ENCODE measurements around the gene KDM5B. TPM values are rescaled to one million over a fixed set of nuclear protein-coding genes. Genes with fewer than 3 reads are reported as not detected.
"Not testable (repeated sequence)": the region's sequence is repeated elsewhere in the genome, so short reads cannot be mapped to it uniquely, and the experiment has no call there.

The KDM5B gene
- total RNA-seq, result 76.6 and 183 TPM in 2 replicates

DNA sequence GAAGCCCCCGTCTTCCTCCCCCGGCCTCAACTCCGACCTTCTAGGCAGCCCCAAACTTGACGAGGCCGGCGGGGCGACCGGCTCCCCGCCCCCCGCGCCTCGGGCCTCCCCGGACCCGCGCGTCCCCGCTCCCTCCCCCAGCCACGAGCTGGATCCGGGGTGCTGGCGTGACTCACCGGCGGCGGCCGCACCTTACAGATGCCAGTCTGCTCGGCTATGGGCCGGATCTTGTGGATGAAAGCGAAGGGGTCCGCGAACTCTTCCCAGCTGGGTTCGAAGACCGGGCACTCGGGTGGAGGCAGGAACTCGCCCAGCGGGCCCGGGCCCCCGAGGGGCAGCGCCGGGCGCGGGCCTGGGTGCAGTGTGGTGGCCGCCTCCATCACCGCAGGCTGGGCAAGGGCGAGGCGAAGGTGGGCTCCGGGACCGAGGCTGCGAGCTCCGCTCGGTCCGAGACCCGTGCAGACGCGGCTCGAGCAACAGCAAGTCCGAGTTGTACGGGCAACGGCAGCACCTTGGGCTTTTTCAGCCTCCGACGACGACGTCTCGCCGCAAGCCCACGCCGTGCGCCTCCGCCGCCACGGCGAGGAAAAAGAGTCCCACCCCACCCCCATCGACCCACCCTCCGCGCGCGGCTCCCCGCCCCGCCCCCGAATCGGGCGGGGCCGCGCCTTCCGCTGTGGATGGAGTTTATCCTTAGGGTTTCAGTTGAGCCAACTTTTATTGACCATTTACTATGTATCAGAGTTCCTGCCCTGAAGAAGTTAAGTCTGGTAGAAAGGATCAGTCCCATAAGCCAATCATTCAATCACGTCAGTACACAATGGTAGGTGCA, at the start of gene KDM5B:
Gene KDM5B, minus strand, starts transcription at position 496 of the 832 bp plus-strand sequence. Its CDS starts 116 bp downstream, at position 380.
- DNase-seq (ENCODE audit: low read depth), result peak; percentile 37

DNA sequence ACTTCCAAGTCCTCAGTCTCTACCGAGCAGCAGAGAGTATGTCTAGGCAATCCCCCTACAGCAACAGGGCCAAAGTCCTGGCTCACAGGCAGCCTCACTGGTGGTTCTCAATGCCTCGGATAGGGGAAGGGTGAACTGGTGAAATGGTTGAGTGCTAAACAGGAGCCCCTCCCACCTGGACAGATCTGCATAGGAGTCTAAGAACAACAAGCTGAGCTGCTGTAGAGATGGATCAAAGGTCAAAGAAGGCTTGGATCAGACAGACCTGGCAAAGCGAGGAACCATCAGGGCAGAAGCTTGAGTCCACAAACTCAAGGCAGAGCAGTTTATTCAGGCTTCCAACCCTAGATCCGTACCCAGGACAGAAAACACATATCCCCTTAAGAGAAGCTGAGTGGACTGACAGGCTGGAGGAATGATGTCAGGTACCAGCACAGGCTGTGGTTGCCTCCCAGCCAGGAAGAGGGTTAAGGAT, 49.0 kb upstream of the KDM5B start:
- DNase-seq (ENCODE audit: low read depth), result no peak

DNA sequence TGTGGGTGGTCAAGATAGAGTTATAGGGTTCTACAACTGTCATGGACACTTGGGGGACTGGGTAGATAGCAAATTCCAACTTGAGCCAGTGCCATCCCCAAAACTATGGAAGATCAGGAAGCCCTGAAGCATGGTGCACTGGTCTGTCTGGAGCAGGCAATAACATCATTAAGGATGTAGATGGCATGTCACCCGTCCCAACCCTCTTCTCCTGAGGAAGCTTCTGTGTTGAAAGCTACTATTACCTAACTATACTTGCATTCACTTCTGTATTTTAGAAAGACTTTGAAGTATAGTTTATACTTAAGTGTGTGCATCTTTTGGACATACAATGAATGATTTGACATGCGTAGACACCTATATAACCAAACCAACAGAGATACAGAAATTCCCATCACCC, 47.8 kb upstream of the KDM5B start:
- no peak for DNase-seq (ENCODE audit: low read depth)

DNA sequence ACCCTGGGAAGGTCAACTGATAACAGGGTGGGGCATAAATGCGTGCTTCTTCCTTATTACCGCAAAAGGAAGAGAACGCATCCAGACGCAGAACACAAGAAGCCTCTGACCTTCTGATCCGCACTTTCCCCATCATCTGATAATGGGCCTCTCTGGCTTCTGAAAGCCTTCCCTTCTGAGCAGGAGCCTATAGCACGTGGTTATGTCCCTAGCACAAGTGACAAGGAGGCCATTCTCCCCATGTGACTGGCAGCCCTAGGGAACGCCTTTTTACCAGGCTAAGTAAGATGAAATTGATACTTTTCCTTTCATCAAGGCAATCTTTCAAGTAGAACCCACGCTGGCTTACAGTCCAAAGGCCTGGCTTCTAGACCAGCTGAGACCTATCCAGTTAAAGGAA, 46.6 kb upstream of the KDM5B start:
- no peak for DNase-seq (ENCODE audit: low read depth)

DNA sequence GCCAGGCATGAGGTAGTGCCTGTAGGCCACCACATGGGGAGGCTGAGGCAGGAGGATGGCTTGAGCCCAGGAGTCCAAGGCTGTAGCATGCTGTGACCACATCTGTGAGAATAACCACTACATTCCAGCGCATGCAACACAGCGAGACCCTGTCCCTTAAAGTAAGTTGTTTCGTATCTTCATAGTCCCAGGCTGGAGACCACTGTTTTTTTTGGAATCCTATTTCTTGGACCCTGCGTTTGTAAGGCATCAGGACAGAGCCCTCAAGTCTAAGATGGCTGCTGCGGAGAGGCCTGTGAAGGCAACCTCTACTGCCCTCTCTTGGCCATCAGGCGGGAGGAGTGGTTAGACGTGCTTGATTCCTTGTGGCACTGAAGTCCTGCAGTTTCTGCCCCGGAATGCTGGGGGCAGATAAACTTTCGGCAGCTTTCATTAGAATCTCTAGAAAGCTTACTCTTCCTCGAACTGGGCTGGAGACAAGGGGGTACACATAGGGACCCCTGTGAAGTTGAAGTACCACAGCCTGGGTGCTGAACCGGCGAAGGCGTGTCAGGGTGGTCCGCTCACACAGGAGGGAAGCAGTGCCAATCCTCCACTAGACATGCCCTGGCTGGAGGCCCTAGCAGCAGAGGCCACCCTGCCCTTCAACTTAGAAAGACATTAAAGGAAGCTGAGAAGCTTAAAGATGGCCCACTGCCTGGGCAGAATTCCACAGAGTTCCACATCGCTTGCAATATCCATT, 44.1 kb upstream of the KDM5B start:
- DNase-seq (ENCODE audit: low read depth), result peak; percentile 44

DNA sequence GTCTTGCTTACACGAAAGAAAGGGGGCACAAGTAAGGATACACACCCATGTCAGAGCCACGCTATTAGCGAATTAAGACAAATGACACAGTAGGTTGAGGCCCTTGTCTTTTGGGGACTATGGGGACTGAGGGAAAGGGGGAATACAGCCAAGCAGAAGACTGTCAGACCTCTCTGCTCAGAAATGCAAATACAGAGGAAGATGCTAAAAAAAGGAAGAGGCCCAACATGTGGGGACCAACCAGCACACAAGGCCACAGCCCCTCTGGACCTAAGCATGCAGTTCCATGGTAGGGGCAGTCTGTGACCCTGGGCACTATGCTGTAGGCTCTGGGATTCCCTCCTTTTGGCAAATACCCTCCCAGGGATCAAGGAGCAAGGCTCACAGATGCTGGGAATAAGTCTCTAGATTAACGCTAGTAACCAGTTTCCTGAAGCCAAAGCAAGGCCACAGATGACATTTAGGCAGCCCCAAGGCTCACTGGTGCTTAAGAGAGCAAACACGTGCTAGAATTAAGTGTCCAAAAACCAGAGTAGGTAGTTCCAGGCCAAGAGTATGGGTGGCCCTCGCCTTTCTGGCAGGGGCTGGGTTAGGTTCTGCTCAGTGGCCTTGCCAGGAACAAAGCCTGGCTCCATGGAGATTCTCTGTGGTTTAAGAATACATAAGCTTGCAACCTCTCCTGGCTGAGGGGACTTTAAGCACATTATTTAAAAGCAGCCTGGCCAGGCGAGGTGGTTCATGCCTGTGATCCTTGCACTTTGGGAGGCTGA, 42.6 kb upstream of the KDM5B start:
- no peak for DNase-seq (ENCODE audit: low read depth)

DNA sequence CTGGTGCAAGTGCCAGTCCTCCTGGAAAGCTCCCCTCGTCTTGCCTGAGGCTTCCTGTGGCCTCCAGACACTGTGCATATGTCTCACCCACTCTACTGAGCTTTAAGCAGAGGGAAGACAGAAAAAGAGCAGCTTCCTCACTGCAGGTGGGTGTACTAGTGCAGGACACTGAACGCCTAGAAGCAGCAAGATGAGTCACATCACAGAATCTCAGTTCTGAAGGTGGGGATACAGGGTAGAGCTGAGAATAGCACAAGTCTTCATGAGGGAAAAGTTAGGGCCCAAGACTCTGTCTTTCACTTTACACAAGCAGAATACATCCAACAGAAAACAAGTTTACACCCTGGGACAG, 39.9 kb upstream of the KDM5B start:
- DNase-seq (ENCODE audit: low read depth), result no peak

DNA sequence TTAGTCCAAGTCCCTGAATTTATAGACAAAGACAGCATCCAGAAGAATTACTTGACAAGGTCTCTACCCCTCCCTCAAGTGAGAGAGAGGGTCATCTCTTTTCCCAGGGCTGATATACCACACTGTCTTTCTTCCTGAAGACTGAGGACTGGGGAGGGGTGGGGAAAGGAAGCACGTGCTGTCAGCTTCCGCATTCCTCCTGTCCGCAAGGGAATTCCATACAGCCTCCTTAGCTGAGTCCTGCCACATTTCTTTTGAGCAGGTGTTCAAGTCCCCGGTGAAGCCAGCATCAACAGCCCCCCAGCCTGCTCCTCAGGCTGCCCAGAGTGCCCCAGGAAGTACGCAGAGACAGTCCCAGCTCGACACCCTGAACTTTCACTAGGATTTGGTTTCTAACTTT, 36.7 kb upstream of the KDM5B start:
- DNase-seq (ENCODE audit: low read depth), result no peak

DNA sequence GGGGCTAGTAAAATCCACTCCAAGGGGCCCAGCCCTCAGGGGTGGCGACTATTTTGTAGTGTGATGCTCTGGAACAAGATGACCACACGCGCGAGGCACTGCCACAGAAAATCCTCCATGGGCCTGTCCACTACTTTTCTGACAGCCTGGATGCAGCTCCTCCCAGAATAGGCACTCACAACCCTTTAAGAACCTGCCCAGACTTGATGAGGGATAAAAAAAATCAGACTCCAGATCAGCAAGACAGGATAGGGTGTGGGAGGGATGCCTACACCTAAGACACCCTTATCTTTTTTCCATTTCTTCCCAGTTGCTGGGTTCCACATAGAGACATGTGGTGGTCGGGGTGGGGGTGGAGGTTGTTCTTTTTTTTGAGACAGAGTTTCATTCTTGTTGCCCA, 36.0 kb upstream of the KDM5B start:
- DNase-seq (ENCODE audit: low read depth), result no peak

DNA sequence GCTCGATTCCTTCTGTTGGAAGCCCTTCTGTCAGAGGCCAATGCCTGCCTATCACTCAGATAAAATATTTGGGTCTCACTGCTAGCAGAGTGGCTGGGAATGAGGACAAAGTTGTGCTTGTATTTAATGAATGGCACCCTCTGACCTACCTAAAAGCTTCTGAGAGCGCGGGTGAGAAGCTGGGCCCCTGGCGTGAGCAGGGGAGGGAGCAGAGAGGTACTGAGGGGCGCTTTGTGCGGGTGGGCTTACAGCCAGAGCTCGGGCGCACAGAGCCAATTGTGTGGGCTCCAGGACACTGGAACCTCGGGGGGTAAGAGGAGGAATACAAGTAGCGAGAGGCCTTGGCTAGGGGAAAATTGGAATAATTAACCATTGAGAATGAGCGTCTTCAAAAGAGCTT, 34.9 kb upstream of the KDM5B start:
- no peak for DNase-seq (ENCODE audit: low read depth)

DNA sequence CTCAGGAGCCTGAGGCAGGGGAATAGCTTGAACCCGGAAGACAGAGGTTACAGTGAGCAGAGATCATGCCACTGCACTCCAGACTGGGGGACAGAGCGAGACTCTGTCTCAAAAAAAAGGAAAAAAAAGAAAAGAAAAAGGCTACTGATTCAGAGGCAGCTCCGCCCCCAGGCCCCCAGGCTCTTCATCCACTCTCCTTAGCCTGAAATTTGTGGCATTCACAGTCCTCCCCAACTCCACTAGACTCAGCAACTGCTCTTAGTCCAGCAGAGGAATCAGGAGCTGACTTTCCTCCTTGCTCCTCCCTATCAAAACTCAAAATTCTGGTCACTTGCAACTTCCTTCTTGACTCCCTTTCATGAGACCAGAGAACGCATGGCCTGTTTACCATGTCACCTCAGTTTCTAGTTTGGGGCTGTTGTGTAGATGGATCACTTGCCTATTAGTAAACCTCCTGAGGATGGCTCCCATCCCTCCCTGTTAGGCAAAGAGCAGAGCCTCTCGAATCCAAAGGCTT, 29.6 kb upstream of the KDM5B start:
- DNase-seq (ENCODE audit: low read depth), result no peak

DNA sequence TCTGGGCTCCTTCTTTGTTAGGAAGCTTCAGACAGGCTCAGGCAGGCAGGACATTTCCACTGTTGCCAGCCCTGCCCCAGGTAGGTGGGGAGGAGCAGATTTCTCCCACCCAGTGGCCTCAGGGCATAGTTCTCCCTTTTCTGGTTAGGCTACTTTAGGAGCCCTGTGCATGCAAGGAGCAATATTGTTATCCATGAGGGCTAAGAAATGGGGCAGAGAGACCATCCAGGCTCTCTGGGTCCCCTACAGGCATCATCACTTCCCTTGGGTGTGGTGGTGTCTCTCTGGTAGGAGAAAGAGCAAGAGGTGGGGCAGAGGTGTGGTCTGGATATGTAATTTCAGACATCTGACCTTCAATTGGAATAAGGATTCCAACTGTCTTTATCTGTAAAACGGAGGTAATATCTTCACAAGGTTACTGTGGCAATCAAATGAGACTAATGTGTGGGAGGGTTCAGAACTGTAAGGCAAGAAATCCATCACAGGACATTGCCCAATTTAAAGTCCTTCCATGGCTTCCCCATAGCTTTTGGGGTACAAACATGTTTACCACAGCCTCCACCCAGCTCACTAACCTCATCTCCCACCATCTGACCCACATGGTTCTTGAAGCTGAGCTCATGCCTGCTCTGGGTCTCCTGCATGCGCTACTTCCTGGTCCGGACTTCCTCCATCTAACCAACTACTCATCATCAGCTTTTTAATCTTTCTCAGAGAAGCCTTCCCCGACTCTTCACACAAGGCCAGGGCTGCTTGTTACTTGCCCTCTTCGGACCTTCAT, 28.6 kb upstream of the KDM5B start:
- DNase-seq (ENCODE audit: low read depth), result no peak

DNA sequence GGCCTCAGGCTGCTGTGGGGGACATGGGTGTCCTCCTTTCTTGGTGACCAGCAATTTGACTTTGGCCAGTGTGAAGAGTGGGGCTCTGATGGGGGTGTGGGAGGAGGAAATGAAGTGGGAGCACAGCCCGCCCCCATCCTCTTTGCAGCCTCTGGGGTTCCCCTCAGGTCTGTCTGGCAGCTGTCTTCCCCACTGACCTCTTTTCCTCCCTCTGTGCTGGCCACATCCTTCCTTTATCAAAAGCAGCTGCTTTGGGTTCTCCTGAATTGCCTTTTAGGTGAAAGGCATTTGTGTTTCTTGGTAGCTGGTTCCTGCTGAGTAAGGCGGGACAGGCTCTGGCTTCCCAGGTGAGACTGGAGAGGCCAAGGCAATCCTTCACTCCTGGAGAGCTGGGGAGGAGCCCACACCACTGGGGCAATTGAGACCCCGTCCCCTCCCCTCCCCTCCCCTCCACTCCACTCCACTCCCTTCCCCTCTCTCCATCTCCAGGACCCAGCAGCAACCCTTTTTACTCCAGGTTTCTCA, 27.4 kb upstream of the KDM5B start:
- DNase-seq (ENCODE audit: low read depth), result no peak

DNA sequence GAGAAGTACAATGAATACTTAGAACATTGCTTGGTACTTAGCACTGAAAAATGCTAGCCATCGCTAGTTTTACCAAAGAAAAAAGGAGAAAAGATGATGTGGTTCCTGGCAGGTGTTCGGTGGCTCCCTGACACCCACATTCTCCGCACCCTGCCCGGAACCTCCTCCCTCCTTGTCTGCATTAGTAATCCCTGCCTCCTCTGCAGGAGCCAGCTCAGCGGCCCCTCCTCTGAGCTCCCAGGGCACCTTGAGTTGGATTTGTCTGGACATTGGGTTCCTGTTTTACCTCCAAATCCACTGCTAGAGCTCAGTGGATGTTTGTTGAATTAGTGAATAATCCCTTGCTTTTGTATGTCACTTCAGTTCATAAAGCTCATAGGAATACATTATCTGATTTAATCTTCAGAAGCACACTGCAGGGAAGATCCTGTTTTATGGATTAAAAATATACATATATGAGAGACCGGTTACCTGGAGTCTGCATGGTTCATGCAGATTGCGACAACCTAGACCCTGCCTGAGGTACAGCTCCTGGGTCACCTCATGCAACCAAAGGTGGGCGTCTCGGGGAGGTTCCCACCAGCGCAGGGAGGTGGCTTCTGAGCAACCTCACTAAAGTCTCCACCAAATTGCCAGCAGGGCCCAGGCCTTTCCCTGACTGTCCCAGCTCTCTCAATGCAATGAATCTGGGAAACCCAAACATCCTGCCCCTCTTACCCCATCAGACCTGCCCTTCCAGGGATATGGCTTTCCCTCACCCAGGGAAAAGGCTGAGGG, 26.7 kb upstream of the KDM5B start:
- DNase-seq (ENCODE audit: low read depth), result no peak

DNA sequence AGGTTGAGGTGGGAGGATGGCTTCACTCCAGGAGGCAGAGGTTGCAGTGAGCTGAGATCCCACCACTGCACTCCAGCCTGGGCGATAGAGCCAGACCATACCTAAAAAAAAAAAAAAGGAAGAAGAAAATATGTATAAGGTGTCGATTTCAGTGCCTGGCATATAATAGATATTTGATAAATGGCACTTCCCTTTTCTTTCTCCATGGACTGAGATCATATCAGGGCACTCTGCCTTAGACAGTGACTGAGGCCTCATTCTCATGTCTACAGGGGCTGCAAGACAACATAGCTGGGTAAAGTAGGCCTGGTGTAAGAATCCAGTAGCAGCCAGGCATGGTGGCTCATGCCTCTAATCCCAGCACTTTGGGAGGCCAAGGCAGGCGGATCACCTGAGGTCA, 23.7 kb upstream of the KDM5B start:
- no peak for DNase-seq (ENCODE audit: low read depth)

DNA sequence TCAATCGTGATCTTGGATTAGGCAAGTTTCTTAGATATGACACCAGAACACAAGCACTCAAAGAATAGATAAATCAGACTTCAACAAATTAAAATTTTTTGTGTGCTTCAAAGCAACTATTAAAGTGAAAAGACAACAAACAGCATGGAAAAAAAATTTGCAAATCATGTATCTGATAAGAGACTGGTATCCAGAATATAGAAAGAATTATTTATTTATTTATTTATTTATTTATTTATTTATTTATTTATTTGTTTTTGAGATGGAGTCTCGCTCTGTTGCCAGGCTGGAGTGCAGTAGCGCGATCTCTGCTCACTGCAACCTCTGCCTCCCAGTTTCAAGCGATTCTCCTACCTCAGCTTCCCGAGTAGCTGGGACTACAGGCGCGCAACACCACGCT, 21.0 kb upstream of the KDM5B start:
- not testable (repeated sequence) for DNase-seq (ENCODE audit: low read depth)

DNA sequence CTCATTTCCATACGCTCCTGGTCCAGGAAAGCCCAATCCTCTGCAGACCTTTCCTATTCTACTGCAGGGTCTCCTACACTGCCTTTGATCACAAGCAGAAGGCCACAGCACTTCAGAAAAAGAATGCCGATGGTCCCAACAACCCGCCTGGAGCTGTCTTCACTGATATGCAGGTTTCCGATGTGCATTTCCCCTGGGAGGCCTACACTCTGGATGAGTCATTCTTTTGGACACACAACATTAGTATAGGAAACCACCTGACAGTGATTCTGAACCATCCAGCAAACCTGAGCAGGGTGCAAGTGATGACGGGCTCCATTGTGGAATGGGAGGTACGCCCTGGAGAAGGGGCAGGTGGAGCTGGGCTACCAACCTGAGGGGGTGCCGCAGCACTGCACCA, 17.5 kb upstream of the KDM5B start:
- no peak for DNase-seq (ENCODE audit: low read depth)

DNA sequence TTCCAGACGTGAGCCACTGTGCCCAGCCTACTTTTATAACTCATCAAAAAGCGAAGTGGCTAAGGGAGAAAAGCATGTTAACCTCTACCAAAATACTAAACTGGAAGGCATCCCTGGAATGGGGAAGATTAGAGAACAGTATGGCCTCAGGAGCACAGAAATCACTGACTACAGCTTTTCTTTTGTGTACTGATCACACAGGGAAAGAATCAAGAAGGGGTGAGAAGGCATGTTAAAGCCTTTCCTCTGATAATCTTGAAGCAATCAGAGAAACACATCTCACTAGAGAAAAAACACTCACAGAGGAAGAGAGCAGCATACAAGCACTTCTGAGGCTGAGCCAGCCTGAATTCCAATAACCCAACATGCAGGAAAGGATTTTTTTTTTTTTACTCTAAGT, 13.2 kb upstream of the KDM5B start:
- DNase-seq (ENCODE audit: low read depth), result peak; percentile 33

DNA sequence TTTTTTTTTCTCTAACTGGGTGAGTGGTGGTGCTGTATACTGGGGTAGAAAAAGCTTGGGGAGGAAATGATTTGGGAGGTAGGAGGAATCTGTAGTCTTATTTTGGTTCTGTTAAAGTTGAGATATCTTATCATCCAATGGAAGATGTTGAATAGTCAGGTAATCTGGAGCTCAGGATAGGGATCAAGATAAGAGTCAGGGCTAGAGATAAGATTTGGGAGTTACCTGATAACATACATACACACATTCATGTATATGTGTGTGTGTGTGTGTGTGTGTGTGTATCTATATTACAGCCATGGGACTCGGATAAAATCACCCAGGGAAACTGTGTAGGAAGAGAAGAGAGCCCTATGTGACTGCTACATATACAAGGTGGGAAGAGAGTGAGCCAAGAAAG, 10.6 kb upstream of the KDM5B start:
- DNase-seq (ENCODE audit: low read depth), result no peak

DNA sequence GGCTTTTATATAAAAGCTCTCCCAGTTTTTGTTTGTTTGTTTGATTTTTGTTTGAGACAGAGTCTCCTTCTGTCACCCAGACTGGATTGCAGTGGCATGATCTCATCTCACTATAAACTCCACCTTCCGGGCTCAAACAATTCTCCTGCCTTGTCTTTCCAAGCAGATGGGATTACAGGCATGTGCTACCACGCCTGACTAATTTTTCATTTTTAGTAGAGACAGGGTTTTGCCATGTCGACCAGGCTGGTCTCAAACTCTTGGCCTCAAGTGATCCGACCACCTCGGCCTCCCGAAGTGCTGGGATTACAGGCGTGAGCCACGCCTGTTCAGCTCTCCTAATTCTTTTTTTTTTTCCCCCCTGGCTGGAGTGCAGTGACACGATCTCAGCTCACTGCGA, 6.9 kb upstream of the KDM5B start:
- no peak for DNase-seq (ENCODE audit: low read depth)

Measured in renal cortical epithelial cell (primary cell).